Measurements from ENCODE around the gene GNG4.

DNA sequence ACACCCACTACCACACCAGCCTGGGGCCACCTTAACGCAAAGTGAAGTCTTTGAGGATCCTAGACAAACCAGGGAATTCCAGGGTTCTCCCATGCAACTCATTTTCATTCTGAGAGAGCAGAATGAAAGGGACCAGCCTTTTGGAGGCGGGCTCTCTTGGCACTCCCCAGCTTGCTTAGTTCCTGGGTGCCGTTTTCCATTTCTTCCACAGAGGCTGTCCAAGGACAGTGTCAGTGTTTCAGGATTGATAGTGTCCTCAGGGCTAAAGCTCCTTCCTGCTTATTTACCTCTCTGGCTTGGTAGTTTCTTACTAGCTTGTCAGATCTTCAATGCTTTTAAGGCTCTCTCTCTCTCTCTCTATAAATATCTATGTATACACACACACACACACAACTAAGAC lies 30.1 kb upstream of the GNG4 start:
- TF ChIP-seq POLR2A (IDR thresholded peaks at IDR 0.05; ENCODE audit: low read depth, low read length) (no peak), POLR2AphosphoS5 (IDR thresholded peaks at IDR 0.05; ENCODE audit: low read depth, low read length) (no peak)
